ENCODE data around the gene NCAPD2. TPM values are rescaled to one million over a fixed set of nuclear protein-coding genes. Genes with fewer than 3 reads are reported as not detected.

NCAPD2 gene
- polyA plus RNA-seq, 1 of the 3 experiments (the other 2 are of a cell fraction): 46.9 TPM

GRCh38 chr12:6533653-6533922 is 39.7 kb downstream of the NCAPD2 start (continued):
- TF ChIP-seq POLR2AphosphoS5 (IDR thresholded peaks at IDR 0.05; ENCODE audit: low read depth, low read length) (no peak; the same call in 1 of the 2 replicates), NFIC (IDR thresholded peaks at IDR 0.05; ENCODE audit: borderline replicate concordance) (no peak), EZH2phosphoT487 (IDR thresholded peaks at IDR 0.05; ENCODE audit: borderline replicate concordance, low read depth) (no peak), SIN3A (IDR thresholded peaks at IDR 0.05; ENCODE audit: borderline replicate concordance, low read depth, low read length) (no peak)

- peak within 1 kb of the TSS; percentile 96 to 98 for H3K27ac ChIP-seq (ENCODE audit: low read depth in 2 of 2, low read length in 1 of 2)
- H3K4me1 ChIP-seq (ENCODE audit: control insufficient read depth in 1 of 2, insufficient read depth in 2 of 2, low read depth in 1 of 2, low read length in 1 of 2): peaks cover 15 to 34% of the 10 kb centered on the region in 2 experiments; a peak in 3 of 4 replicates
- WGBS (ENCODE audit: low lambda C conversion rate): under 1% methylated on average over 44 of the region's 62 CpGs
- H4K20me1 ChIP-seq (ENCODE audit: insufficient read depth): peaks cover 47% of the 10 kb centered on the region
- peak within 1 kb of the TSS; percentile 99 for H3K9ac ChIP-seq
- peak; percentile 94 for DNase-seq
- peaks cover 82% of the 10 kb centered on the region for H3F3A ChIP-seq (replicated peaks; ENCODE audit: insufficient read depth)
- H3K79me2 ChIP-seq (ENCODE audit: insufficient read depth): peaks cover 62% of the 10 kb centered on the region
- H2AFZ ChIP-seq (ENCODE audit: low read depth): peak within 1 kb of the TSS; percentile 86
- H3K9me2 ChIP-seq: no peaks in the 10 kb centered on the region
- ChIA-PET POLR2A (interaction anchor here (0.6 to 2.8 kb wide), 19 partner anchors 14 to 392 kb away, joined by 3 to 30 read pairs (median 5); partner anchors contain the start of genes COPS7A, MRPL51, NOP2 and TAPBPL), CTCF (interaction anchor here (1.0 to 9.4 kb wide), 2 partner anchors 19 to 111 kb away, joined by 4 to 228 read pairs; partner anchors contain the start of gene IFFO1)
- H3K27me3 ChIP-seq (ENCODE audit: insufficient read depth): no peaks in the 10 kb centered on the region
- H3K36me3 ChIP-seq (replicated peaks in 1 of 2; ENCODE audit: control insufficient read depth in 1 of 2, insufficient read depth in 2 of 2, low read length in 1 of 2): peaks cover 50 to 56% of the 10 kb centered on the region in 2 experiments
- peak within 1 kb of the TSS; percentile 93 to 97 for H3K4me3 ChIP-seq (ENCODE audit: low read depth in 2 of 2, low read length in 1 of 2)
- H3K9me3 ChIP-seq: no peaks in the 10 kb centered on the region
- peak within 1 kb of the TSS; percentile 100 for H3K4me2 ChIP-seq
- TF ChIP-seq IRF3 (IDR thresholded peaks at IDR 0.05; ENCODE audit: low read depth, low read length): no peak
- TF ChIP-seq MEF2A (IDR thresholded peaks at IDR 0.05; ENCODE audit: borderline replicate concordance, low read depth): no peak
- TF ChIP-seq ELF1 (IDR thresholded peaks at IDR 0.05): 0 out of 2 replicates have a peak, but pooled peaks have one; percentile 16
- TF ChIP-seq SMC3 (IDR thresholded peaks at IDR 0.05; ENCODE audit: low read depth, low read length): no peak
- peak; percentile 50; the same call in 1 of the 2 replicates for TF ChIP-seq PBX3 (IDR thresholded peaks at IDR 0.05)
- no peak for TF ChIP-seq EZH2phosphoT487 (IDR thresholded peaks at IDR 0.05; ENCODE audit: borderline replicate concordance, low read depth)
- no peak for TF ChIP-seq RFX5 (IDR thresholded peaks at IDR 0.05; ENCODE audit: low read length)
- peak; percentile 26; the same call in 1 of the 2 replicates for TF ChIP-seq ZBTB33 (IDR thresholded peaks at IDR 0.05; ENCODE audit: borderline replicate concordance, low read depth)
- no peak for TF ChIP-seq RCOR1 (IDR thresholded peaks at IDR 0.05; ENCODE audit: low read length)
- peak; percentile 80 for TF ChIP-seq REST (IDR thresholded peaks at IDR 0.05; ENCODE audit: low read depth, low read length)
- peak; percentile 100 for TF ChIP-seq POLR2AphosphoS5 (IDR thresholded peaks at IDR 0.05; ENCODE audit: low read depth, low read length)
- TF ChIP-seq CTCF (IDR thresholded peaks at IDR 0.05): no peak
- no peak for TF ChIP-seq USF2 (IDR thresholded peaks at IDR 0.05; ENCODE audit: borderline replicate concordance, low read depth, low read length)
- peak; percentile 47; the same call in 1 of the 2 replicates for TF ChIP-seq JUND (IDR thresholded peaks at IDR 0.05)
- 0 out of 2 replicates have a peak, but pooled peaks have one; percentile 35 for TF ChIP-seq TCF12 (IDR thresholded peaks at IDR 0.05)
- TF ChIP-seq NFIC (IDR thresholded peaks at IDR 0.05; ENCODE audit: borderline replicate concordance): no peak; the same call in 1 of the 2 replicates
- TF ChIP-seq GATA2 (CRISPR knock-in tag; IDR thresholded peaks at IDR 0.05): no peak
Measured at GRCh38 chr12:6533923-6534694, 40.2 kb downstream of the NCAPD2 start, which contains the start of gene GAPDH. Gene GAPDH, plus strand, starts transcription at chr12:6534517. Its CDS starts 316 bp downstream, at chr12:6534833.
